HG03460 (cell line): ENCODE data around the gene SEC14L5.
"Not testable (repeated sequence)": the region's sequence is repeated elsewhere in the genome, so short reads cannot be mapped to it uniquely, and the experiment has no call there.

Source experiments
- ATAC-seq: cut with Tn5 transposase; IDR thresholded peaks from one replicate; pipeline ENCODE4 v1.9.1; 2021; ENCODE audit not compliant: unreplicated experiment

The SEC14L5 gene

GRCh38 chr16:4929619-4930018 lies 28.5 kb upstream of the SEC14L5 start:
- ATAC-seq: not testable (repeated sequence)

- no peak for ATAC-seq
These were observed 26.7 kb upstream of the SEC14L5 start for GRCh38 chr16:4931381-4931780.

GRCh38 chr16:4933433-4933832 lies 24.7 kb upstream of the SEC14L5 start:
- ATAC-seq: no peak

GRCh38 chr16:4933871-4934395 lies 24.2 kb upstream of the SEC14L5 start:
- no peak for ATAC-seq

- ATAC-seq: no peak
These were observed 23.5 kb upstream of the SEC14L5 start for GRCh38 chr16:4934591-4934990.

- no peak for ATAC-seq
These were observed 22.8 kb upstream of the SEC14L5 start for GRCh38 chr16:4935241-4935855.

GRCh38 chr16:4936181-4936990 lies 21.7 kb upstream of the SEC14L5 start:
- no peak for ATAC-seq

- no peak for ATAC-seq
These were observed 20.9 kb upstream of the SEC14L5 start, which contains the start of gene PPL for GRCh38 chr16:4936991-4937781. Gene PPL, minus strand, starts transcription at chr16:4937148. Its CDS starts 103 bp downstream, at chr16:4937045.

- no peak for ATAC-seq
These were observed 20.1 kb upstream of the SEC14L5 start for GRCh38 chr16:4937782-4938682.

GRCh38 chr16:4938683-4939030 lies 19.5 kb upstream of the SEC14L5 start:
- ATAC-seq: no peak

- no peak for ATAC-seq
These were observed 17.4 kb upstream of the SEC14L5 start for GRCh38 chr16:4940719-4941118.

GRCh38 chr16:4942481-4942880 lies 15.6 kb upstream of the SEC14L5 start:
- no peak for ATAC-seq

- ATAC-seq: no peak
These were observed 13.5 kb upstream of the SEC14L5 start for GRCh38 chr16:4944333-4945281.

GRCh38 chr16:4945560-4946502 lies 12.3 kb upstream of the SEC14L5 start:
- no peak for ATAC-seq

GRCh38 chr16:4946917-4947316 lies 11.2 kb upstream of the SEC14L5 start:
- ATAC-seq: no peak

- no peak for ATAC-seq
These were observed 10.2 kb upstream of the SEC14L5 start for GRCh38 chr16:4947722-4948503.
